Osteocyte (in vitro differentiated cells): ENCODE data around the gene KLHL12. TPM values are rescaled to one million over a fixed set of nuclear protein-coding genes. Genes with fewer than 3 reads are reported as not detected.

Source experiments
- DNase-seq: peaks from one replicate; pipeline ENCODE4 v3.0.0; 2021; ENCODE audit warnings: mixed read lengths; ENCODE audit not compliant: unreplicated experiment; ENCODE audit errors: extremely low spot score
- H3K27ac Mint-ChIP-seq: one replicate; pipeline ENCODE4 v1.8.0; 2021; ENCODE audit warnings: mild to moderate bottlenecking, mixed read lengths; ENCODE audit not compliant: unreplicated experiment
- H3K27me3 Mint-ChIP-seq: one replicate; pipeline ENCODE4 v1.8.0; 2021; ENCODE audit warnings: mixed read lengths; ENCODE audit not compliant: unreplicated experiment
- H3K36me3 Mint-ChIP-seq: one replicate; pipeline ENCODE4 v1.8.0; 2021; ENCODE audit warnings: mixed read lengths; ENCODE audit not compliant: unreplicated experiment
- H3K4me1 Mint-ChIP-seq: one replicate; pipeline ENCODE4 v1.8.0; 2021; ENCODE audit warnings: mixed read lengths; ENCODE audit not compliant: unreplicated experiment
- H3K4me3 Mint-ChIP-seq: one replicate; pipeline ENCODE4 v1.8.0; 2021; ENCODE audit warnings: mild to moderate bottlenecking, moderate library complexity, mixed read lengths; ENCODE audit not compliant: unreplicated experiment
- H3K9me3 Mint-ChIP-seq: one replicate; pipeline ENCODE4 v1.8.0; 2021; ENCODE audit warnings: mixed read lengths; ENCODE audit not compliant: unreplicated experiment
- total RNA-seq: library from RNA; stranded (reverse); gene quantifications from 2 replicates; pipeline ENCODE4 v1.2.1, GENCODE V29; 2021
- TF ChIP-seq, protein P1 (sequence below): fragments of 200-600 bp; sonication (generic); IDR thresholded peaks from 2 replicates; pipeline ENCODE4 v1.5.0; 2021; ENCODE audit warnings: antibody characterized with exemption, mild to moderate bottlenecking, moderate library complexity

The KLHL12 gene
- total RNA-seq, 1 donor from 2014 or later, result 24.2 TPM

GRCh38 chr1:202952099-202952498 lies 25.1 kb upstream of the KLHL12 start:
- Mint-ChIP-seq H3K4me1 (peaks cover 11% of the 10 kb centered on the region), H3K36me3 (peaks cover 15% of the 10 kb centered on the region), H3K4me3 (no peak overlapping the region), H3K9me3 (no peaks in the 10 kb centered on the region), H3K27ac (no peak overlapping the region), H3K27me3 (no peaks in the 10 kb centered on the region)
- TF ChIP-seq, protein P1, sequence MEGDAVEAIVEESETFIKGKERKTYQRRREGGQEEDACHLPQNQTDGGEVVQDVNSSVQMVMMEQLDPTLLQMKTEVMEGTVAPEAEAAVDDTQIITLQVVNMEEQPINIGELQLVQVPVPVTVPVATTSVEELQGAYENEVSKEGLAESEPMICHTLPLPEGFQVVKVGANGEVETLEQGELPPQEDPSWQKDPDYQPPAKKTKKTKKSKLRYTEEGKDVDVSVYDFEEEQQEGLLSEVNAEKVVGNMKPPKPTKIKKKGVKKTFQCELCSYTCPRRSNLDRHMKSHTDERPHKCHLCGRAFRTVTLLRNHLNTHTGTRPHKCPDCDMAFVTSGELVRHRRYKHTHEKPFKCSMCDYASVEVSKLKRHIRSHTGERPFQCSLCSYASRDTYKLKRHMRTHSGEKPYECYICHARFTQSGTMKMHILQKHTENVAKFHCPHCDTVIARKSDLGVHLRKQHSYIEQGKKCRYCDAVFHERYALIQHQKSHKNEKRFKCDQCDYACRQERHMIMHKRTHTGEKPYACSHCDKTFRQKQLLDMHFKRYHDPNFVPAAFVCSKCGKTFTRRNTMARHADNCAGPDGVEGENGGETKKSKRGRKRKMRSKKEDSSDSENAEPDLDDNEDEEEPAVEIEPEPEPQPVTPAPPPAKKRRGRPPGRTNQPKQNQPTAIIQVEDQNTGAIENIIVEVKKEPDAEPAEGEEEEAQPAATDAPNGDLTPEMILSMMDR, result no peak
- DNase-seq, result no peak

- Mint-ChIP-seq H3K36me3 (peaks cover 16% of the 10 kb centered on the region), H3K4me3 (no peak overlapping the region), H3K9me3 (no peaks in the 10 kb centered on the region), H3K27me3 (no peaks in the 10 kb centered on the region), H3K27ac (no peak overlapping the region), H3K4me1 (peaks cover 4% of the 10 kb centered on the region)
- TF ChIP-seq, protein P1, result no peak
- DNase-seq, result no peak
Measured at GRCh38 chr1:202951437-202951836, 24.4 kb upstream of the KLHL12 start.

GRCh38 chr1:202945483-202945882 lies 18.4 kb upstream of the KLHL12 start:
- no peak for DNase-seq
- H3K27ac Mint-ChIP-seq, result no peak overlapping the region
- peaks cover 62% of the 10 kb centered on the region for H3K36me3 Mint-ChIP-seq
- TF ChIP-seq, protein P1, result no peak
- no peaks in the 10 kb centered on the region for H3K27me3 Mint-ChIP-seq
- no peak overlapping the region for H3K4me3 Mint-ChIP-seq
- H3K9me3 Mint-ChIP-seq, result no peaks in the 10 kb centered on the region
- no peaks in the 10 kb centered on the region for H3K4me1 Mint-ChIP-seq

- no peaks in the 10 kb centered on the region for H3K4me1 Mint-ChIP-seq
- no peak overlapping the region for H3K4me3 Mint-ChIP-seq
- H3K9me3 Mint-ChIP-seq, result no peaks in the 10 kb centered on the region
- DNase-seq, result no peak
- no peak overlapping the region for H3K27ac Mint-ChIP-seq
- H3K36me3 Mint-ChIP-seq, result peaks cover 64% of the 10 kb centered on the region
- H3K27me3 Mint-ChIP-seq, result no peaks in the 10 kb centered on the region
- TF ChIP-seq, protein P1, result no peak
Measured at GRCh38 chr1:202944438-202944921, 17.4 kb upstream of the KLHL12 start.

DNA sequence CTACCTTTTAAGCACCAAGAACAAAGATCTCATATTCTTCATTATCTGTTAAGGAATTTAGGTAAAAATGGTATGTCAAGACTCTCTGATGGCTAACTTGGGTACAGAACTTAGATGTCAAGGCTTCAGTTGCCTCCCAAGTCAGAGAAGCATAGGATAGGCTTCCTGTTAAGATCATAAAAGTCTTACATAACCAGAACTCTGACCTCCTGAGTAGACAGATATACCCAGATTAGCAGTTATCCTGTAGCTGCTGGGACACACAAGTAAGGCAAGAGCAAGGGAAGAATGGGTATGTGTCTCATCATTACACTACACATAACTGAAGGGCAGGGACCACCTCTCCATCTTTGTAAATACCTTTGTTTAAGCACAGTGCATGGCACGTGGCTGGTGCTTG lies 15.4 kb upstream of the KLHL12 start:
- H3K4me1 Mint-ChIP-seq, result no peaks in the 10 kb centered on the region
- no peaks in the 10 kb centered on the region for H3K9me3 Mint-ChIP-seq
- TF ChIP-seq, protein P1, result no peak
- H3K27ac Mint-ChIP-seq, result no peak overlapping the region
- no peaks in the 10 kb centered on the region for H3K27me3 Mint-ChIP-seq
- H3K36me3 Mint-ChIP-seq, result peaks cover 56% of the 10 kb centered on the region
- no peak for DNase-seq
- H3K4me3 Mint-ChIP-seq, result no peak overlapping the region
